ENCODE results near the gene SHLD3.
"Not testable (repeated sequence)": the region's sequence is repeated elsewhere in the genome, so short reads cannot be mapped to it uniquely, and the experiment has no call there.

SHLD3 gene

GRCh38 chr5:65624571-65625555 is at the start of gene SHLD3, which contains the start of gene TRAPPC13:
Gene SHLD3, plus strand, starts transcription at chr5:65625027. Its CDS starts 4,561 bp downstream, at chr5:65629588.
Gene TRAPPC13, plus strand, starts transcription at chr5:65625027. Its CDS starts 34 bp downstream, at chr5:65625061.
- DNase-seq, result peak; percentile 64

- no peak for DNase-seq
These were observed 47.7 kb upstream of the SHLD3 start for GRCh38 chr5:65577141-65577540.

GRCh38 chr5:65588694-65589093 is 36.1 kb upstream of the SHLD3 start:
- no peak for DNase-seq

GRCh38 chr5:65601761-65602160 is 23.1 kb upstream of the SHLD3 start:
- not testable (repeated sequence) for DNase-seq

- peak; percentile 23 for DNase-seq
These were observed 13.3 kb upstream of the SHLD3 start for GRCh38 chr5:65611524-65611923.

- no peak for DNase-seq
These were observed 12.4 kb upstream of the SHLD3 start for GRCh38 chr5:65612298-65612907.

- DNase-seq, result no peak
These were observed 4.8 kb upstream of the SHLD3 start for GRCh38 chr5:65620021-65620420.

GRCh38 chr5:65621961-65622360 is 2.9 kb upstream of the SHLD3 start:
- not testable (repeated sequence) for DNase-seq

- no peak for DNase-seq
These were observed 1.3 kb upstream of the SHLD3 start for GRCh38 chr5:65623482-65623881.

- peak; percentile 59 for DNase-seq
These were observed 729 bp upstream of the SHLD3 start, which contains the start of gene TRIM23 for GRCh38 chr5:65624025-65624570. Gene TRIM23, minus strand, starts transcription at chr5:65624333. Its CDS starts 59 bp downstream, at chr5:65624274.

- DNase-seq, result no peak
These were observed 916 bp downstream of the SHLD3 start for GRCh38 chr5:65625743-65626142.

- no peak for DNase-seq
These were observed 6.2 kb downstream of the SHLD3 start for GRCh38 chr5:65630981-65631380.

- no peak for DNase-seq
These were observed 15.4 kb downstream of the SHLD3 start for GRCh38 chr5:65640240-65640639.

- no peak for DNase-seq
These were observed 22.1 kb downstream of the SHLD3 start for GRCh38 chr5:65646938-65647337.

GRCh38 chr5:65647941-65648340 is 23.1 kb downstream of the SHLD3 start:
- no peak for DNase-seq

GRCh38 chr5:65651144-65651543 is 26.3 kb downstream of the SHLD3 start:
- DNase-seq, result no peak

GRCh38 chr5:65654713-65655112 is 29.9 kb downstream of the SHLD3 start:
- no peak for DNase-seq

GRCh38 chr5:65663804-65664521 is 39.1 kb downstream of the SHLD3 start:
- no peak for DNase-seq

GRCh38 chr5:65668696-65669095 is 43.9 kb downstream of the SHLD3 start:
- no peak for DNase-seq

GRCh38 chr5:65672796-65673195 is 48.0 kb downstream of the SHLD3 start:
- DNase-seq, result no peak

- no peak for DNase-seq
These were observed 49.9 kb downstream of the SHLD3 start for GRCh38 chr5:65674749-65675148.

GRCh38 chr5:65676056-65676455 is 51.2 kb downstream of the SHLD3 start:
- not testable (repeated sequence) for DNase-seq
